GM04504 (cell line): ENCODE results near the gene HOXC5.

Experiments used
- DNase-seq: peaks from one replicate; pipeline ENCODE4 v3.0.0-alpha.2; 2012; ENCODE audit warnings: low read depth

The HOXC5 gene

GRCh38 chr12:53995378-53996239 is 37.2 kb upstream of the HOXC5 start:
- DNase-seq = no peak

GRCh38 chr12:53996240-53997203 is 36.3 kb upstream of the HOXC5 start:
- DNase-seq = no peak

GRCh38 chr12:53997204-53998109 is 35.4 kb upstream of the HOXC5 start:
- no peak for DNase-seq

GRCh38 chr12:53998110-53998899 is 34.5 kb upstream of the HOXC5 start:
- no peak for DNase-seq

GRCh38 chr12:53998900-53999236 is 34.0 kb upstream of the HOXC5 start:
- DNase-seq = no peak

- DNase-seq = no peak
These were observed 33.2 kb upstream of the HOXC5 start for GRCh38 chr12:53999559-54000115.

GRCh38 chr12:54000116-54001114 is 32.4 kb upstream of the HOXC5 start, which contains the start of gene HOXC9:
Gene HOXC9 (plus strand): TSS chr12:54000161. CDS start chr12:54000189, 28 bp downstream.
- DNase-seq = no peak

- DNase-seq = no peak
These were observed 31.3 kb upstream of the HOXC5 start for GRCh38 chr12:54001283-54002187.

GRCh38 chr12:54002278-54002914 is 30.5 kb upstream of the HOXC5 start:
- no peak for DNase-seq

GRCh38 chr12:54002915-54003389 is 29.9 kb upstream of the HOXC5 start:
- DNase-seq = no peak

- DNase-seq = no peak
These were observed 29.2 kb upstream of the HOXC5 start for GRCh38 chr12:54003625-54004024.

- no peak for DNase-seq
These were observed 28.6 kb upstream of the HOXC5 start for GRCh38 chr12:54004063-54004840.

GRCh38 chr12:54004841-54005530 is 27.9 kb upstream of the HOXC5 start:
- no peak for DNase-seq

GRCh38 chr12:54005531-54005852 is 27.4 kb upstream of the HOXC5 start:
- DNase-seq = no peak

- peak; percentile 89 for DNase-seq
These were observed 26.8 kb upstream of the HOXC5 start for GRCh38 chr12:54005853-54006558.
